HL-60 (cell line): ENCODE measurements around the gene ARIH1.
"Not testable (repeated sequence)": the region's sequence is repeated elsewhere in the genome, so short reads cannot be mapped to it uniquely, and the experiment has no call there.

Source experiments
- DNase-seq, 2 experiments: peaks; one replicate each; pipeline ENCODE4 v3.0.0-alpha.2; 2010 to 2020; ENCODE audit warnings: low read depth in 1 of 2, low spot score in 1 of 2
- H3K27ac ChIP-seq: fragments of 250-450 bp; sonication (Bioruptor Pico); replicated peaks from 2 replicates; pipeline ENCODE4 v1.5.1; 2020; ENCODE audit warnings: mild to moderate bottlenecking, moderate library complexity
- H3K27me3 ChIP-seq: fragments of 250-450 bp; sonication (Bioruptor Pico); 2 replicates; pipeline ENCODE4 v1.5.1; 2021; ENCODE audit warnings: mild to moderate bottlenecking, moderate library complexity; ENCODE audit not compliant: insufficient read depth, poor library complexity, severe bottlenecking
- H3K4me3 ChIP-seq: replicated peaks from 2 replicates; pipeline ENCODE4 v1.5.1; 2011; ENCODE audit warnings: mild to moderate bottlenecking, control low read depth, low read length; ENCODE audit not compliant: insufficient read depth
- GABPA ChIP-seq: IDR thresholded peaks from 2 replicates; pipeline ENCODE4 v1.6.1; 2012; ENCODE audit warnings: low read depth
- POLR2AphosphoS5 ChIP-seq: IDR thresholded peaks from 2 replicates; pipeline ENCODE4 v1.6.1; 2012; ENCODE audit warnings: low read depth
- SPI1 ChIP-seq: IDR thresholded peaks from 2 replicates; pipeline ENCODE4 v1.6.1; 2012; ENCODE audit warnings: low read depth, mild to moderate bottlenecking, borderline replicate concordance
- TF ChIP-seq, protein P1 (sequence below): IDR thresholded peaks from 2 replicates; pipeline ENCODE4 v1.6.1; 2012; ENCODE audit warnings: low read depth; ENCODE audit not compliant: insufficient replicate concordance
- TF ChIP-seq, protein P2 (sequence below): IDR thresholded peaks from one replicate; pipeline ENCODE4 v1.5.1; 2011; ENCODE audit warnings: low read length, control low read depth, inconsistent platforms; ENCODE audit not compliant: insufficient read depth

Gene ARIH1

DNA sequence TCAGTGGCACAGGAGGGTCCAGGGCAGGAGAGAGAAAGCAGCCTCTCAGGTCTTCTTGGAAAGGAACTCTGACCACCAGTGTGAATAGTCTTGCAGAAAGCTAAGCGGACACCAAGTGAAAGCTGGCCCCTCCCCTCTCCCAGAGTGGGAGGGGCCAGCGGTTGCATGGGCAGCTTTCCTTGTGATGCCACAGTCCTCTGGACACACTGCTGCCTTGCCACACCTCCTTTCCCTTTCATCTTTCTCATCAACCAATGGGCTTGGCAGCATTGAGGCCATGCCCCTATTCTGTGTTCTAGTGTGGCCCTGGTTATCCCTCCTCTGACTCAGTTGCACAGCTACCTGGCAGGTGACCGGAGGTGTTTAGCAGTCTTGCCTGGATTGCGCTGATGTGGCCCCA, 130.7 kb downstream of the ARIH1 start:
- Histone ChIP-seq H3K27ac (no peak overlapping the region), H3K4me3 (no peak overlapping the region), H3K27me3 (no peaks in the 10 kb centered on the region)
- DNase-seq, result no peak
- TF ChIP-seq, protein P1, sequence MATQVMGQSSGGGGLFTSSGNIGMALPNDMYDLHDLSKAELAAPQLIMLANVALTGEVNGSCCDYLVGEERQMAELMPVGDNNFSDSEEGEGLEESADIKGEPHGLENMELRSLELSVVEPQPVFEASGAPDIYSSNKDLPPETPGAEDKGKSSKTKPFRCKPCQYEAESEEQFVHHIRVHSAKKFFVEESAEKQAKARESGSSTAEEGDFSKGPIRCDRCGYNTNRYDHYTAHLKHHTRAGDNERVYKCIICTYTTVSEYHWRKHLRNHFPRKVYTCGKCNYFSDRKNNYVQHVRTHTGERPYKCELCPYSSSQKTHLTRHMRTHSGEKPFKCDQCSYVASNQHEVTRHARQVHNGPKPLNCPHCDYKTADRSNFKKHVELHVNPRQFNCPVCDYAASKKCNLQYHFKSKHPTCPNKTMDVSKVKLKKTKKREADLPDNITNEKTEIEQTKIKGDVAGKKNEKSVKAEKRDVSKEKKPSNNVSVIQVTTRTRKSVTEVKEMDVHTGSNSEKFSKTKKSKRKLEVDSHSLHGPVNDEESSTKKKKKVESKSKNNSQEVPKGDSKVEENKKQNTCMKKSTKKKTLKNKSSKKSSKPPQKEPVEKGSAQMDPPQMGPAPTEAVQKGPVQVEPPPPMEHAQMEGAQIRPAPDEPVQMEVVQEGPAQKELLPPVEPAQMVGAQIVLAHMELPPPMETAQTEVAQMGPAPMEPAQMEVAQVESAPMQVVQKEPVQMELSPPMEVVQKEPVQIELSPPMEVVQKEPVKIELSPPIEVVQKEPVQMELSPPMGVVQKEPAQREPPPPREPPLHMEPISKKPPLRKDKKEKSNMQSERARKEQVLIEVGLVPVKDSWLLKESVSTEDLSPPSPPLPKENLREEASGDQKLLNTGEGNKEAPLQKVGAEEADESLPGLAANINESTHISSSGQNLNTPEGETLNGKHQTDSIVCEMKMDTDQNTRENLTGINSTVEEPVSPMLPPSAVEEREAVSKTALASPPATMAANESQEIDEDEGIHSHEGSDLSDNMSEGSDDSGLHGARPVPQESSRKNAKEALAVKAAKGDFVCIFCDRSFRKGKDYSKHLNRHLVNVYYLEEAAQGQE, result no peak
- TF ChIP-seq, protein P2, sequence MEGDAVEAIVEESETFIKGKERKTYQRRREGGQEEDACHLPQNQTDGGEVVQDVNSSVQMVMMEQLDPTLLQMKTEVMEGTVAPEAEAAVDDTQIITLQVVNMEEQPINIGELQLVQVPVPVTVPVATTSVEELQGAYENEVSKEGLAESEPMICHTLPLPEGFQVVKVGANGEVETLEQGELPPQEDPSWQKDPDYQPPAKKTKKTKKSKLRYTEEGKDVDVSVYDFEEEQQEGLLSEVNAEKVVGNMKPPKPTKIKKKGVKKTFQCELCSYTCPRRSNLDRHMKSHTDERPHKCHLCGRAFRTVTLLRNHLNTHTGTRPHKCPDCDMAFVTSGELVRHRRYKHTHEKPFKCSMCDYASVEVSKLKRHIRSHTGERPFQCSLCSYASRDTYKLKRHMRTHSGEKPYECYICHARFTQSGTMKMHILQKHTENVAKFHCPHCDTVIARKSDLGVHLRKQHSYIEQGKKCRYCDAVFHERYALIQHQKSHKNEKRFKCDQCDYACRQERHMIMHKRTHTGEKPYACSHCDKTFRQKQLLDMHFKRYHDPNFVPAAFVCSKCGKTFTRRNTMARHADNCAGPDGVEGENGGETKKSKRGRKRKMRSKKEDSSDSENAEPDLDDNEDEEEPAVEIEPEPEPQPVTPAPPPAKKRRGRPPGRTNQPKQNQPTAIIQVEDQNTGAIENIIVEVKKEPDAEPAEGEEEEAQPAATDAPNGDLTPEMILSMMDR, result no peak
- no peak for TF ChIP-seq SPI1
- TF ChIP-seq POLR2AphosphoS5, result no peak
- TF ChIP-seq GABPA, result no peak

DNA sequence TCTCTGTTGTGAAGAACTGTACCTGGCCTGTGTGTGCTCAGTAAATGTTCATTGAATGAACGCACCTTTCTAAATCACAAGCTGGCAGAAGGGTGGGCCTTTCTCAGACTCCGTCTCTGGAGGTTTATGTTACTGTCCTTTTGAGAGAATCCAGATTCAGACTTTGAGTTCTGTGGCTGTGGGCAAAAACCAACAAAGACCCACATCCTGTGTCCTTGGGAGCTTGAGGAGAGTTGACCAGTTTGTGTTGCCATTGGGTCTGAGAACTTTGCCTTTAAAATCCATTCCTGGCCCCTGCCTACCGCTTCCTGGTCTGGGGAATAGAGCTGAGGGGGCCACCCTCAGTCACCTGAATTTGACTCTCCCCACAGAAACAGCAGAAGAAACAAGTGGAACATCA, 134.0 kb downstream of the ARIH1 start:
- not testable (repeated sequence) for DNase-seq, H3K27me3 ChIP-seq, H3K4me3 ChIP-seq, H3K27ac ChIP-seq

DNA sequence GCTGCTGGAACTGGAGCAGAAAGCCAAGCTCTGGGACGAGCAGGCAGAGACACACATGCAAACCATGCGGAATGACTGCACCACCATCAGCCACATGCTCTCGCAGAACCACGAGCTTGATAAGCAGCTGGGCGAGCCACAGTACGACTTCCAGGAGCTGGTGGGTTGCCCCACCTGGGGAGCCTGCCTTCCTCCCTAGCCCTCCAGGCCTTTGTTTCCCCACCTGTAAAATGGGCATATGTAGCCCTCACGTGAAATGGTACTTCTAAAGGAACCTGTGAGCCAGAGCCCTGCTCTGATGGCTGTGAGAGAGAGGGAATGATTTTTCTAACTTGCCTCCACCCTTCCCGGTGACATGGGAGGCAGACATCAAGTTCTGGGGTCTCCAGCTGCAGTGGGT, 135.7 kb downstream of the ARIH1 start:
- H3K4me3 ChIP-seq, result no peak overlapping the region
- DNase-seq, result no peak
- TF ChIP-seq GABPA (no peak), SPI1 (no peak), POLR2AphosphoS5 (no peak)
- TF ChIP-seq, protein P2, result no peak
- TF ChIP-seq, protein P1, result no peak
- no peak overlapping the region for H3K27ac ChIP-seq
- no peaks in the 10 kb centered on the region for H3K27me3 ChIP-seq

DNA sequence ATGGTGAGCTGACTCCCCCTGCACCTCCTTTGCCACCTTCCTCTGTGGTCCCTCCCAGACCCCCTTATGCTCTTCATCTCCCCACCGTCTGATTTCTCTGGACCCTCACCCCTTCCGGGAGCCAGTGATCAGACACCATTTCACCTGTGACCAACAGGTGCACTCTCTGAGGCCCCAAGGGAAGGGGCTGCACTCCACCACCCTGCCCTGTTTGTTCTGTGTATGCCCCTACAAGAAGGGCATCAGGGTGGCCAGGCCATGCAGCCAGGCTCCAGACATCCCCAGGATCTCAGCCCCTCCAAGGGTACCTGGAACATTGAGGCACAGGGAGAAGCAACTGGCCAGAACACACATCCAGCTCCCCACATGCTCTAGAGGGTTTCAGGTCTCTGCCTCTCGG, 138.2 kb downstream of the ARIH1 start:
- H3K4me3 ChIP-seq, H3K27me3 ChIP-seq, H3K27ac ChIP-seq, DNase-seq: not testable (repeated sequence)

DNA sequence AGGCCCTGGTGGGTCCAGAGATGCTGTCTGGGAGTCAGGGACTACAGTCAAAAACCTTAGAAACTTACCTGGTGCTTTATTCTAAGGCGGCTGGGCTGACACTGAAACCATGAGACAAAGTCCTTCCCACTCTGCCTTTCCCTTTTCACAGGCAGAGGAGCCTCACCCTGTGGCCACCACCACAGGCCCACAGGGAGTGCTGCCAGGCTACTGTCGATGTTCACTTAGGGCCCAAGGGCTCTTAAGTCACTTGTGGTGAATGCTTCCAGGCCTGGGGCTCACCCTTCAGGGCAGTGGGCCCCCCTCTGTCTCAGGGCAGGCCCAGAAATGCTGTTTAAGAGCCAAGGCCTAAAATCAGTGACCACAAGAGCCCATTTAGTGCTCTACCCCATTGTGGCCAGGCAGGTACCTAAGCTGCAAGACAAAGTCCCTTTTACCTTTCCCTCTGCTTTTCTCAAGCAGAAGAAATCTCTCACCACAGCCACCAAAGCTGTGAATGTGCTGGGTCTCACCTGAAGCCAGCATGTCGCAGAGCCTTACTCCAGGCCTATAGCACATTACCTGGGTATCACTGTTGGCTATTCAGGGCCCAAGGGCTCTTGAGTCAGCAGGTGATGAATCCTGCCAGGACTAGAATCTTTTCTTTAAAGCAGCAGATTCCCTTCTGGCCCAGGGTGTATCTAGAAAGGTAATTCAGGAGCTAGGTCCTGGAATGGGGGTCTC, 140.8 kb downstream of the ARIH1 start:
- no peak for DNase-seq
- TF ChIP-seq, protein P2, result no peak
- no peak for TF ChIP-seq POLR2AphosphoS5
- TF ChIP-seq, protein P1, result no peak
- no peak for TF ChIP-seq GABPA
- TF ChIP-seq SPI1, result no peak
- Histone ChIP-seq H3K27ac (no peak overlapping the region), H3K4me3 (no peak overlapping the region), H3K27me3 (no peaks in the 10 kb centered on the region)

DNA sequence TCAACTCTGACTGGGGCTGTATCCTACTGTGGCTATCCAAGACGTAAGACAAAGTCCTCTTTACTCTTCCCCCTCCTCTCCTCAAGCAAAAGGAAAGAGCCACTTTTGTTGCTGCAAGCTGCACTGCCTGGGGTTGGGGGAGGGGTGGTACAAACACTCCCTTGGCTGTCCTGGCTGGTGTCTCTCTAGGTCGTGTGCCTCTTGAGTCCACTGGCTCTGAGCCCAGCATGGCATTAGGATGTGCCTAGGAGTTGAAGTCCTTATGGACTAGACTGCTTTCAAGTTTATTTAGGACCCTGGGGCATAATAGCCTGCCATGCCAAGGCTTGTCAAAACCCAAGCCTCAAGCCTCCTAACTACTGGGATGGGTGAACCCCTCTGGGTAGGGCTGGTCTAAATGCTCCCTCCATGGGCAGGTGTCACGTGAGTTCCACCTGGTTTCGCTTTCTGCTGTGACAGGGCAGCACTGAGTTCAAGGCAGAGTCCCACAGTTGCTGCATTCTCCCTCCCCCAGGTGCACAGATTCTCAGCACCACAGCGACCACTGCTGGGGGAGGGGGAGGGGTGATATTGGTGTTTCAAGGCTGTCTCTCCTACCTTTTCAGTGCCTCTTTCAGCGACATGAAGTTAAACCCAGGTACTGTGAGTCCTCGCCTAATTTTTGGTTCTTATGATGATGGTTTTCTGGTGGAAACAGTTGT, 141.6 kb downstream of the ARIH1 start:
- not testable (repeated sequence) for H3K27ac ChIP-seq, H3K4me3 ChIP-seq, H3K27me3 ChIP-seq, DNase-seq
